HG02938 (cell line): ENCODE data around the gene AP1AR.
"Not testable (repeated sequence)": the region's sequence is repeated elsewhere in the genome, so short reads cannot be mapped to it uniquely, and the experiment has no call there.

Source experiments
- ATAC-seq: cut with Tn5 transposase; IDR thresholded peaks from one replicate; pipeline ENCODE4 v1.9.1; 2021; ENCODE audit warnings: mild to moderate bottlenecking, moderate library complexity; ENCODE audit not compliant: unreplicated experiment

The AP1AR gene

DNA sequence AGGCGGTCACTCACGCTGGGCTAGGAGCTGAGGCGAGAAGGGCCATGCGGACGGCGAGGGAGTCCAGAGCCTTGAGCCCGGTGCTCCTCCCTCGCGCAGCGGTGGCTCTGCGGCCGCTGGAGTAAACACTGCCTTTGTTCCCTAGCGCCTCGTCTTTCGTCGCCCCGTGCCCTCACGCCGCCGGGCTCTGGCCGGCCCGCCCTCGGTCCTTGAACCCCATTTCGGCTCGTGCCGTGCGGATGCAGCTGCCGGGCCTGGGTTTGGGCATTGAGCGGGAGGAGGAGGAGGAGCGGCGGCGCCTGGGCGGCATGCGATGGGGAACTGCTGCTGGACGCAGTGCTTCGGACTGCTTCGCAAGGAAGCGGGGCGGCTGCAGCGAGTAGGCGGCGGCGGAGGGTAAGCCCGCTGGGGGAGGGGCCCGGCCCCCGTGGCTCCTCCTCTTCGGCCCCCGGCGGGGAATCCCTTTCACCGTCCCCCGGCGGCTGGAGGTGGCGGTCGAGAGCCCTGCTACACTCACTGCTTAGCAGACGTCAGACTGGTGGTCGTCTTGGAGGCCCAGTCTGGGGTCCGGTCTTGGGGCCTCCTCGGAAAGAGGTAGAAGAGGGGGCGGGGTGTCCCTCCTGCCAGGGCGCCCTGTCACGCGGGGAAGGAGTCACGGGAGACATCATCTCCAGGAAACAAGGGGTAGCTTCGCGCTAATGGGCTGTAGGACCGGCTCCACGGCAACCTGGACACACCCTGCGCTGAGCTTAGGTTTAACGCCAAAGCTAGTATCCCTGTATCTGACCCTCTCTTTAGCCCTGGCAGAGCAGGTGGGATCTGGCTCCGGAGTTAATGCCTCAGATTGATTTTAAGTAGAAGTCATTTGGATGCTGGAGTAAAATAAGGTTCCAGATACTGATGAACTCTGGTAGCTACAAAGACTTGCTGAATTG, at the start of gene AP1AR:
AP1AR (plus strand) TSS at position 9 of the 935 bp plus-strand sequence; CDS start at position 314, 305 bp downstream.
- ATAC-seq, result peak; percentile 63

DNA sequence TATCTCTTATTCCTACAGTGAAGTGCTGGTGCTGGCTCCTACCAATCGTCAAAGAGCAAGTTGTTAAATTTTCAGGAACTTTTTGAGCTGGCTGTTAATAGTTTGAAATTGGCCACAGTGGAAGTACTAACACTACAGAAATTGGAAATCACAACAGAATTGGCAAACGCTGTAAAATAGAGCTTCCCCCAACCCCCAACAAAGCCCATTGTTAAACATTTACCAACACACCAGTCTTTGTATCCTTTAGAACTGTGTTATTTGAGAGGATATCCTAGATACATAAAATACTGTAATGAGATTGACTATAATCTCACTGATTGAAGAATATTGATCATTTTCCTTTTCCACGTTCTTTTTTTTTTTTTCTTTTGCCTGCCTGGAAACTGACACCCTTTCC, 49.0 kb upstream of the AP1AR start:
- no peak for ATAC-seq

- no peak for ATAC-seq
Measured at GRCh38 chr4:112183252-112183651, 48.3 kb upstream of the AP1AR start.

DNA sequence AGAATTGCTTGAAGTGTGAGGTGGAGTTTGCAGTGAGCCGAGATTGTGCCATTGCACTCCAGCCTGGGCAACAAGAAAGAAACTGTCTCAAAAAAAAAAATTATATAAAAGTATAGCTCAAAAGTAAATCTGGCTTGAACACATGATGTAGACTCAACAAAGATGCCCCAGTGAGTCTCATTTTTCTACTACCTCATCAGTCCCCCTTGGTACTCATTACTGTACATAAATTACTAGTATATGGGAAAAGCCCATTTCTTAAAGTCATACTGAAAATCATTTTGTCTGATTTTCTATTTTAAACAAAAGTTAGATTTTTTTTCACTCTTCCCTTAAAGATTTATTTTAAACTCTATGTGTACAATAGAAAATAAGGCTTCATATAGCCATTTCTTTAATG, 47.1 kb upstream of the AP1AR start:
- no peak for ATAC-seq

GRCh38 chr4:112185334-112185733, 46.3 kb upstream of the AP1AR start:
- ATAC-seq, result peak; percentile 71

DNA sequence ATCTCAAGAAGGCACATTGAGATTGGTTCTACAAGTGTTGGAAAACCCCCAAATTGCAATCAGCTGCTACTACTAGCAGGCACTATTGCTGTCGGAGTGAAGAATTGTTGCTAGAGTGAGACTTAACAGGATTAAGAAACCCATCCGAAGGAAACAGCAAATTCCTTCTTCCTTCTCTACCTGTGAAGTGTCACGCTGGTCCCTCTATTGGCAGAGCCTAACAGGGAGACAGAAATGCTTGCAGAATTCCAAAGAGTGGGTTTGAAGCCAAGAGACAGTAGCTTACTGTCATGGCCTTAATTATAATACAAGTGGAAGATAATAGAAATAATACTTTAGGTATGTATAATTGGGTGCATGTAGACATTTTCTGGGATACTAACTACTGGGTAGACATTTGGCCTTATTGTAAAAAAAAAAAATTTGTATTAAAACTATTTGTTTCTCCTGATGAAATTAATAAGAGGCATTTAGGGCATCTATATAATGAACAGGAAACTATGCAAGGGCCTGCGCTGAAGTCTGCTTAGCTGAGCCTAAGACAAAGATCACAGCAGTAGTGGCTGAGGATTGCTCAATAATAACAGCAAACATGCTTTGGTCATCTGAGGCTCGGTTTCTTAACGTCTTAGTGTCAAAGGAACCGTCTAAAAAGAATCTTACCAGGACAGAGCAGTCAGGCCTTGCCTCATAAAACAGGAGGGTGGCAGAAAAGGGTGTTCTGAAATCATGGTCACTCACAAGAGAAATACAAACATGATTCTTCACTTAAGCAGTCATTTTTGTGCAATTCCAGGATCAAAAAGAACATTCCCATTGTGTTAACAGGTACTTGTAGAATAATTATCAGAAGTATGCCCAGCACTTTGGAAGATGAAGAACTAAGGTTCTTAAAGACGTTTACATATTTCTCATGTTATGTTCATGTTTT, 45.6 kb upstream of the AP1AR start:
- ATAC-seq, result no peak

GRCh38 chr4:112189754-112190153, 41.8 kb upstream of the AP1AR start:
- ATAC-seq, result no peak

- no peak for ATAC-seq
Measured at GRCh38 chr4:112190684-112191083, 40.9 kb upstream of the AP1AR start.

GRCh38 chr4:112196461-112196860, 35.1 kb upstream of the AP1AR start:
- ATAC-seq, result no peak

DNA sequence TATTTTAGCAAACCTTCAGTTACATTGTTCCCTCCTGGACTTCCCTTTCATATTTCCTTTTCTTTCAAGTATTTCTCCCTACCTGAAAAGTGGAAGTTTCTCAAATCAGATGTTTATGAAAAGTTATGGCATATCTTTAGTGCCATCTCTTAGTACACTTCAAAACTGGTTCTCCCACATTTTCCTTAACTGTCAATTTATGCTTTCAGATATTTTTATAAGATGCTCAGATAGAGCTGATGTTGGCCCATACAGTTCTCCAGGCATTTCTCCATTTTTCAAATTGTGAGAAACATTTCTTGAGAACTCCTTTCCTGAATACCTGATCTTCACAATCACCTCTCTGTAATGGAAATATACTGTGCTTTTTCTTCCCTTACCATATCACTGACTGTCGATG, 32.5 kb upstream of the AP1AR start:
- peak; percentile 4 for ATAC-seq

DNA sequence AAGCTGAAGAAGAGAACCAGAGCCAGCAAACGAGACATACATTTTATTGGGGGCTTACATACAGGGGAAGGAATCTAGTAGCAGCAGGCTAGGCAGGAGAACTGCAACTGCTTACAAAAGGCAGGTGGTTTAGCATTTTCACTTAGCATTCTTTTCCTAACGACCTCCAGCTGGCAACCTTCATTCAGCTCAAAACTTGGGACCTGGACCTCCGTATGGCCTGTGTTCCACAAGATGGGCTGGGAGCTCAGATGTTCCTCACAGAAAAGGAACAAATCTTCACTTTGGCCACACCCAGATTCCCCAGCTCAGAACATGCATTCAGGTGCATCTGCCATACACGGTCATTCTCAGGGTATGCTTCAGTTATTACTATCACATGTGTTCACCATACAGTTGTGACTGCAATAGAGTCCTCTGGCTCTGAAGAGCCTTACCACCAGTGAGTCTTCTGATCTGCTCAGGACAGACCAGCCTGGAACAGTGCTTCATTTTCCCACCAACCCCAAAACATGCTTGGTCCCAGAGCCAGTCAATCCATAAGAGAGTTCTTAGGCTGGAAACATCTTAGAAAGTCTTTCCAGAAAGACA, 29.6 kb upstream of the AP1AR start:
- no peak for ATAC-seq

- ATAC-seq, result no peak
Measured at GRCh38 chr4:112203593-112203992, 28.0 kb upstream of the AP1AR start.

- ATAC-seq, result peak; percentile 62
Measured at GRCh38 chr4:112206431-112206830, 25.2 kb upstream of the AP1AR start.

- ATAC-seq, result not testable (repeated sequence)
Measured at GRCh38 chr4:112208137-112209095, 23.2 kb upstream of the AP1AR start.

- no peak for ATAC-seq
Measured at GRCh38 chr4:112210777-112211176, 20.8 kb upstream of the AP1AR start.

- no peak for ATAC-seq
Measured at GRCh38 chr4:112213091-112213490, 18.5 kb upstream of the AP1AR start.

DNA sequence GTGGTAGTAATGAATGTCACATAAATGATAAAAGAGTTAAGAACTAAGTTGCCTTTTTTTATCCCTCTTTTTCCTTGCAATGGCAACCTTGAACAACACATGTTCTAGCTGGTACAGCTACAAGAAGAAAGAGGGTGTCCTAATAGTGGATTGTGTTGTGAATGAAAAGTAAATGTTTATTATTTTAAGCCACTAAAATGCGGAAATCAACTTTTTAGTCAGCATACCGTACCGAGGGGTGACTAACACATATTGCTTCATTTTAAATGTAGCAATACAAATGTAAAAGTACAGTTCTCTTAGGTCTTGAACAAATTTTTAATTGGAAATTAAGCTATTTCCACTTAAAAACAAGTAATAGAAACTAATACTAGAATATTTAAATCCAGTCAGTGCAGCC, 17.7 kb upstream of the AP1AR start:
- ATAC-seq, result no peak

GRCh38 chr4:112214390-112215264, 17.0 kb upstream of the AP1AR start:
- no peak for ATAC-seq

GRCh38 chr4:112219826-112220366, 11.7 kb upstream of the AP1AR start:
- ATAC-seq, result no peak
